NCI-H2227 (cell line): ENCODE data around the gene FYN.
"Not testable (repeated sequence)": the region's sequence is repeated elsewhere in the genome, so short reads cannot be mapped to it uniquely, and the experiment has no call there.

Experiments
- DNase-seq: peaks from one replicate; lab custom pipeline; 2025; ENCODE audit not compliant: unreplicated experiment; lab: John Stamatoyannopoulos, UW

FYN gene

GRCh38 chr6:111792914-111793700 lies 80.1 kb downstream of the FYN start:
- no peak for DNase-seq

DNA sequence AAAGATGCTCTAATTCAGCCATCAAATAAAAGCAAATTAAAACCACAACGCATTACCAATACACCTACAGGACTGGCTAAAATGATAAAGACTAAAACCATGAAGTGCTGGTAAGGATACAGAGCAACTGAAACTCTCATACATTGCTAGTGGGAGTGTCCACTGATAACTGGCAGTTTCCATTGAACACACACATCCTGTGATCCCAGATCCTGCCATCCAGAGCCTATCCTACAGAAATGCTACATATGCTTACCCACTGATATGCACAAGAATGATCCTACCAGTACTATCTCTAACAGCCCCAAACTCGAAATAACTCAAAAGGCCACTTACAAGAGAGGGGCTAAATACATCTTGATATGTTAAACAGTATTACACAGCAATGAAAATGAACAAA lies 81.0 kb downstream of the FYN start:
- no peak for DNase-seq

- no peak for DNase-seq
Measured at GRCh38 chr6:111791415-111791814, 81.8 kb downstream of the FYN start.

DNA sequence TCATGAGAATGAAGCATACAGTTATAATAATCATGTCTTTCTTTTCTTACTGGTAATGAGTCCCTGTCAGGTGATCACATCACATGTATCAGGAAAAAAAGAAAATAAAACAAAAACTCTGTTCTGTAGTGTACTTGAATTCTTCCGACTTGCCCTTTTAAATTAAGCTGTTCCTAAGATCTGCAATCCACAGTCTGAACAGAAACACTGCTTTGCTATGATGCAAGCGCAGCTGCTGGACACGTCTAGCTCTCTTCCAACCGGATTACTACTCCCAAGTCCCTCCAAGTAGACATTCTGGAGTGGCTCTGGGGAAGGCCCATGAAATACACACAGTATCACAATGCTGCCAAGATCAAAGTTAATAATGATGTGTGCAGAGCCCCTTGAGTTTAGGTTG lies 83.7 kb downstream of the FYN start:
- no peak for DNase-seq

GRCh38 chr6:111788379-111789276 lies 84.6 kb downstream of the FYN start:
- DNase-seq: peak; percentile 49

DNA sequence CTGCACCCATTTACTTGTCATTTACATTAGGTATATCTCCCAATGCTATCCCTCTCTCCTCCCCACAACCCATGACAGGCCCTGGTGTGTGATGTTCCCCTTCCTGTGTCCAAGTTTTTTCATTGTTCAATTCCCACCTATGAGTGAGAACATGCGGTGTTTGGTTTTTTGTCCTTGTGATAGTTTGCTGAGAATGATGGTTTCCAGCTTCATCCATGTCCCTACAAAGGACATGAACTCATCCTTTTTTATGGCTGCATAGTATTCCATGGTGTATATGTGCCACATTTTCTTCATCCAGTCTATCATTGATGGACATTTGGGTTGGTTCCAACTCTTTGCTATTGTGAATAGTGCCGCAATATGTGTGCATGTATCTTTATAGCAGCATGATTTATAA lies 87.1 kb downstream of the FYN start:
- DNase-seq: not testable (repeated sequence)

DNA sequence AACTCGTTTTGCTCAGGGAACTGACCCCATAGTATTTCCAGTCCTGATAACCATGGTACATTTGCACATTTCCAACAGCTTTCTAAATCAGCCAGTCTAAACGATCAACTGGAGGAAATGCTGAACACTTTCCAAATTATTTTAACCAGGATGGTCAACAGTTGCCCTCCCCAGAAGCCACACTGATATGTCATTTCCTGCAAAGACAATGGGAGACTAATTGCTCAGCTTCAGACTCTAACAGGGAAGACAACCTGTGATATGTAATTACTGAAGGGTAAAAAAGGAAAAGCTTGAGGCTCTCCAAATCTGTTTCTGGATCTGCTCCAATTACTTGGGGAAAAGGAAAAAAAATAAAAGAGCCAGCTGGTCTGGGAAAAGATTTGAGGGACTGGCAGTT lies 88.8 kb downstream of the FYN start:
- peak; percentile 16 for DNase-seq

DNA sequence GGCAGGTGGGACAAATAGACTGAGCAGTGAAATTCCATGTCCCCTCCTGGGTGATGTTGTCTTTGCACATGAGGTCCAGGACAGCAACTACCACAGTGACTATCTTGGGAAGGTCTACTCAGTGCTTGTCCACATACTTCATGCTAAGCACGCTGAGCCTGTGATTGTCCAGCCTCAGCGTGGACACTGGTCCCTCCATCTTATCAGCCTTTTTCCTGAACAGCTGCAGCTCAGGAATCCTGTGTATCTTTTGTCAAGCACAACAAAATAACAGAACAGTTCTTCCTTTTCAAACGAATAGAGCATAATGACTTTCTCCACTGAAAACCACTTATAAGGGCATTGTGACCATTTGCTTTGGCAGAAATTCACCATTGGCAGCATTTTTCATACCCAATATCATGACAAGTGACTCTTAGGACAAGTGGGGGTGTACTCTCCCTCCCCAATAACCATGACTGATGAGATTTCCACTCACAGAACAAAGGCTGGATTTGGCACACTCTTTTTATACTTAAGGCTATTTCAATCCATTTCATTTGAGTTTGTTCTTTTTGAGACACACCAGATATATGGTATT lies 90.3 kb downstream of the FYN start:
- no peak for DNase-seq

DNA sequence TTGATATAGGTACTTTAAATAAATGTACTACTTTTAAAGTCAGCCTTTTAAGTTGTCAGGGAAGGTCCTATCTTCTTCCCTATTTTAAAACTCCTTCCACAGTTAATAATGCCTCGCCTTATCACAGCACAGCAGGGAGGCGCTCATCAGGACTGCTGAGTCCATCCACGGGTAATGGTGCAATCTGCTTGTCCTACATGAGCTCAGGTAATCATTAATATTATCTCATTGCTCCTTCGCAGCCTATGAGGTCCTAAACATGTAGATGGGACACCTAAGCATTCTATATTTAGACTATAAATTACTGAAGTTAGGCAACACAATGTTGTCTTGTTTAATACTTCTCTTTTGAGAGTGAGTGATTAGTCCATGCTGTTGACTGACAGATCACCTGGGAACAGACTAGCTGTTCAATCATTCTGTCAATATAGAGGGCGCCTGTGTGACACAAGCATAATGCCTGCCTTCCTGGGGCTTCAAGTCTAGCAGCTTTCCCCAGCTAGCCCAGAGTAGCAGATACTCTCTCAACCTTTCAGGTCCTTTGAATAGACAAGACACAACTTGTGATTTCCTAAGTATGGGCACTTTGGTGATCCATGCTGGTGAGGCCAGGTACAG lies 91.0 kb downstream of the FYN start:
- DNase-seq: no peak

DNA sequence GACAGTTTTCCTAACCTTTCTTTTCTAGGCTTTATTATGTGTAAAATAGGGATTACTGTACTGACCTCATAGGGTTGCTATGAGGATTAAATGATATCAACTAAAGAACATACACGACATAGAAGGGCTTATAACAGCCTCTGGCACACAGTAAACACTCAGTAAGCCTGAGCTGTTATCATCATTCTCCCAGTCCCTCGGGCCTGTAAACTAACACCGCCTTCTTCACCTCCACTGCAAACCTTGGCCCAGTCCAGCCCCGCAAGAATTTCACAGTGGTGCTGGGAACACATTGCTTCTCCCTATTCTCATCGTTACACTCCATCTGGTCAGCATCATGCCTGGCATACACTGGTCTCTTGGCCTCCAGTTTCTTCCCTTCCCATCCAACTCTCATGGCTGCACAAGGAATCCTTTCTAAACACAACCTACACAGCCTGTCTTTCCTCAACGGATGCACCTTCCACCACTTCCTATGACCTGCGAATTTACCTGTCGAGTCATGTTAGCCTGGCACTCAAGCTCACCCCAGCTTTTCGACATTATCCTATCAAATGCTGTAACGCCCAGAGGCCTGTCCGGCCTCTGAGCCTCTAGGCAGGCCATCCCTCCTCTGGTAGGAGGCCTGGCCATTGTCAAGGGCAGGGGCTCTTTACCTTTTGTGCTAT lies 92.1 kb downstream of the FYN start:
- no peak for DNase-seq

- no peak for DNase-seq
Measured at GRCh38 chr6:111780393-111780792, 92.9 kb downstream of the FYN start.

- DNase-seq: no peak
Measured at GRCh38 chr6:111779660-111780059, 93.6 kb downstream of the FYN start.

GRCh38 chr6:111779031-111779430 lies 94.2 kb downstream of the FYN start:
- no peak for DNase-seq

- DNase-seq: no peak
Measured at GRCh38 chr6:111777357-111777756, 95.9 kb downstream of the FYN start.

- DNase-seq: no peak
Measured at GRCh38 chr6:111776236-111777221, 96.7 kb downstream of the FYN start.

- no peak for DNase-seq
Measured at GRCh38 chr6:111775145-111775922, 97.9 kb downstream of the FYN start.

- no peak for DNase-seq
Measured at GRCh38 chr6:111774346-111774703, 98.9 kb downstream of the FYN start.

DNA sequence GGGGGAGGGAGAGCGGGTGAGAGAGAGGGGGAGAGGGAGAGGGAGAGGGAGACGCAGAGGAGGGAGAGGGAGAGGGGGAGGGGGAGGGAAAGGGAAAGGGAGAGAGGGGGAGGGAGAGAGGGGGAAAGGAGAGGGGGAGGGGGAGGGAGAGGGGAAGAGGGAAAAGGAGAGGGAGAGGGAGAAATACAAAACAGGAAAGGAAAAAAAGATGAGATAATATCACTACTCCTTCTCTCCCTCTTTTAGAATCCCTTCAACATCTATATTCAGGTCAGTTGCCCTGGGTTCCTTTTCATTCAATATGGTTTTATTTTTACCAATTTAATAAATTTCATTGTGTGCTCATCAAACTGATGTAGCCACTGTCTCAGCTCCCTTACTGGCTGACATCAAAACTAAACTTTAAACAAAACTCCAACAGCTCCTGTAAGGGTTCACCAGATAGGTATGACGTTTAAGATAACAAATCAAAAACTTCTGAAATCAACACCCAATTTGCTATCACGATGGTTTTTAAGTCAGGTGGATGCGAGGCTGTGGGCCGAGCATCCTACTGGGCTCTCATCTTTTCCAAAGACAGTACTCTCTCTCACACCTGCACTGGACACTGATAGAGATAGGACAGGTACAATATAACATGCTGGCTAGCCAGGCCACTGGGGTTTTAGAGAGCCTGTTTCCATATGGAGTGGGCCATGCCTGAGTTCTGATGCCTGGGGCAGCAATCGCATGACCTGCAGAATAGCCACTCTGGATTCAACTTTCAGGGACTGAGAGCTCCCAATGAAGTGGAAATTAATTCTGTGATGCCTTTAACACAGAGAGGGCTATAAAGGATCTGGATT lies 99.5 kb downstream of the FYN start:
- DNase-seq: no peak
